ENCODE measurements around the gene POLR3B.

DNA sequence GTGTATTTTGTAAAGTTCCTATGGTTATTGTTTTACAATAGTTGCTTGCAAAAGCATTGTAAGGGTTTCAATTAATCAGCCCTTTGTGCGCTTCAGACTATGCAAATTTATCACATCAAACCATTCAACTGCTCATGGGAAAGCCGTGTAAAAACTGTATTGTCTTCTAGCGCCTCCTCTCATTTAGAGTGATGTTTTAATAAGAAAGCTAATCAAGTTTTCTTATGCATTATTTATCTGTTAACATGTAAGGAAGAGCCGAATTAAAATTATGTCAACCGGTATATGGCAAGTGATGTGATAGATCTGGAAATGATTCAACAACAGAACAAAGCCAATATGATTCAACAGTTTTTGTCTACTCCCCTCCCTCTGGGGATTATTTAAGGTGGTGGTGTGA lies 132.7 kb downstream of the POLR3B start:
- TF ChIP-seq, protein P1, sequence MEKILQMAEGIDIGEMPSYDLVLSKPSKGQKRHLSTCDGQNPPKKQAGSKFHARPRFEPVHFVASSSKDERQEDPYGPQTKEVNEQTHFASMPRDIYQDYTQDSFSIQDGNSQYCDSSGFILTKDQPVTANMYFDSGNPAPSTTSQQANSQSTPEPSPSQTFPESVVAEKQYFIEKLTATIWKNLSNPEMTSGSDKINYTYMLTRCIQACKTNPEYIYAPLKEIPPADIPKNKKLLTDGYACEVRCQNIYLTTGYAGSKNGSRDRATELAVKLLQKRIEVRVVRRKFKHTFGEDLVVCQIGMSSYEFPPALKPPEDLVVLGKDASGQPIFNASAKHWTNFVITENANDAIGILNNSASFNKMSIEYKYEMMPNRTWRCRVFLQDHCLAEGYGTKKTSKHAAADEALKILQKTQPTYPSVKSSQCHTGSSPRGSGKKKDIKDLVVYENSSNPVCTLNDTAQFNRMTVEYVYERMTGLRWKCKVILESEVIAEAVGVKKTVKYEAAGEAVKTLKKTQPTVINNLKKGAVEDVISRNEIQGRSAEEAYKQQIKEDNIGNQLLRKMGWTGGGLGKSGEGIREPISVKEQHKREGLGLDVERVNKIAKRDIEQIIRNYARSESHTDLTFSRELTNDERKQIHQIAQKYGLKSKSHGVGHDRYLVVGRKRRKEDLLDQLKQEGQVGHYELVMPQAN (conservative IDR thresholded peaks at IDR 0.05), result no peak
- TF ChIP-seq, protein P2, sequence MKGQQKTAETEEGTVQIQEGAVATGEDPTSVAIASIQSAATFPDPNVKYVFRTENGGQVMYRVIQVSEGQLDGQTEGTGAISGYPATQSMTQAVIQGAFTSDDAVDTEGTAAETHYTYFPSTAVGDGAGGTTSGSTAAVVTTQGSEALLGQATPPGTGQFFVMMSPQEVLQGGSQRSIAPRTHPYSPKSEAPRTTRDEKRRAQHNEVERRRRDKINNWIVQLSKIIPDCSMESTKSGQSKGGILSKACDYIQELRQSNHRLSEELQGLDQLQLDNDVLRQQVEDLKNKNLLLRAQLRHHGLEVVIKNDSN (IDR thresholded peaks at IDR 0.05; ENCODE audit: borderline replicate concordance, extremely low read length, insufficient read depth, low read depth, low read length), result no peak
- TF ChIP-seq RAD51 (IDR thresholded peaks at IDR 0.05) (no peak), POLR2A (IDR thresholded peaks at IDR 0.05; ENCODE audit: low read depth, low read length) (no peak)

Data from GM12878 (cell line).